HG03460 (cell line): ENCODE data around the gene GSE1.

Experiments
- ATAC-seq: cut with Tn5 transposase; IDR thresholded peaks from one replicate; pipeline ENCODE4 v1.9.1; 2021; ENCODE audit not compliant: unreplicated experiment

GSE1 gene

DNA sequence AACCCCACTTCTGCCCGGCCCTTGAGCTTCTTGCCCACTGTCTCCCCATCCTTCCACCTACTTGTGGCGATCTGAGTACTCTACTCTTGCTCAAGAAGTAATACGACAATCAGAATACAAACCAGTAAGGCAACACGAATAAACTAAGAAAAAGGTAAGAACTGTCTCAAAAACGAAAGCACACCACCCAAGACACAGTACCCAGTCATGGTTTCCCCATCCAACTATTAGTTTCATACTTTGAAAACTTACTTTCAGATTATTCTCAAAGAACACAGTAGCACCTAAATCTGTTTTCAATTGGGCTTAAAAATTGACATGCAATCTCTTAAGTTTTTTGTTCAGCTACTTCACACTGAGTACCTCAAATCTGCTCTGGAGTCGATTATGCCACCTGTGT, 61.7 kb downstream of the GSE1 start:
- no peak for ATAC-seq

DNA sequence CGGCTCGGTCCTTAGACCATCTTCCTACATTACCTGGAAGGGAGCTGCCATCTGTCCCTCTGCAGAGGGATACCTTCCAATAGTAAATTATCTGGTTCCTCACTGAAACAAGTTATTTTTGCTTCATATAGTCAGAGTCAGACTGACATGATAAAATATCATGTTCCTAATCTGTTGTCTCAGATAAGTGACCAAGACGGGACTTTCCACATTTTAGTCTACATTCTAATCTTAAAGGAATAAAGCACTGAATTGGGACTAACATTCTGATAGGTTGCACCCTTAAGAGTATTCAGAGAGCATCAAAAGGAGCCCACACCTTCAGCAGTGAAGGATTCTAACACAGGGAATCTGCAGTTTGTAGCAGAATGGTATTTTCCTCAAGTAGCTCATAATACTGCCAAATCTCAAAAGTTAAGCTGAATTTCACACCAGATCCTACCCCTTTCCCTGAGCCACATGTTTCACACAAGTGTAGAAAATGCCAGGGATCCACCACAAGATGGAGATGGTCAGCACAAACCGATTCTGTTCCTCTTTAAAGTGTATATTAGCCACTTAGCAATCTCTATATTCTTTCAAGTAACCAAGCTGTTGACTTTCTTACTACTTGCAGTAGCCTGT, 62.2 kb downstream of the GSE1 start:
- no peak for ATAC-seq

DNA sequence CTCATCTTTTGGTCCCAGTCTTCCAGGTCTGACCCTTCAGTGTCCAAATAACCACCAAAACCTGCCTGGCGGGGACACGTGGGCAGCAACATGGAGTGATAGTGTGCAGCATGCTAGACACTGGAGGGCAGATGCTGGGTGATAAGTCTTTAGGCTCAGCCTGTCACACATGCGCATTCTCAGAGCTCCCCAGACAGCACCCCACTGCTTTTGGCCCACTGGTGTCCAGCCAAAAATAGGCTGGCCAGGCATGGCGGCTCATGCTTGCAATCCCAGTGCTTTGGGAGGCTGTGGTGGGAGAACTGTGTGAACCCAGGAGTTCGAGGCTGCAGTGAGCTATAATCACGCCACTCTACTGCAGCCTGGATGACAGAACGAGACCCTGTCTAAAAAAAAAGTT, 63.3 kb downstream of the GSE1 start:
- no peak for ATAC-seq

DNA sequence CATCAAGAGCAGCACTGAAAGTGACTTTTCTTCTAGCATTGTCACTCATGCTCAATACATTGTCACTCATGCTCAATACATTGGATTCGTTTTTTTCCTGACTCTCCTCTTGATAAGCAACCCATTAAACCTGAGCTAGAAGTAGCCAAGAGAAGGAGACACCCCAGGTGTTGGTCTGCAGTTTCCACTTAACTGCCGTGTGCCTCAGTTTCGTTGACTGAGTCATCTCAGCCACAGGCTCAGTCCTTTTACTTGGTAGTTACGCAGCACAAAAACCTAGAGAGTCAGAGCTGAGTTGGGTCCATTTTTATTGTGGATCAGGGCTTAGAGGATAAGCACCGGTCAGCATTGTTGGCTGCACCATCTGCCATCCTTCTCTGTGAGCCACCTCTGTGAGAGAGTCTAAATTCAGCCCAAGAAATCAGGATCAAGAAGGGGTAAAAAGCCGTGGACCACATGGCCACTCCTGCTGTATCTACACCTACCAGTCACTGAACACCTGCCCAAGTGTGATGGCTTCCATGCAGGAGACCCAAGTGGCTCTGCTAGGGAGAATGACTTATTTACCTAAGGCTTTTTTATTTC, 64.4 kb downstream of the GSE1 start:
- no peak for ATAC-seq

DNA sequence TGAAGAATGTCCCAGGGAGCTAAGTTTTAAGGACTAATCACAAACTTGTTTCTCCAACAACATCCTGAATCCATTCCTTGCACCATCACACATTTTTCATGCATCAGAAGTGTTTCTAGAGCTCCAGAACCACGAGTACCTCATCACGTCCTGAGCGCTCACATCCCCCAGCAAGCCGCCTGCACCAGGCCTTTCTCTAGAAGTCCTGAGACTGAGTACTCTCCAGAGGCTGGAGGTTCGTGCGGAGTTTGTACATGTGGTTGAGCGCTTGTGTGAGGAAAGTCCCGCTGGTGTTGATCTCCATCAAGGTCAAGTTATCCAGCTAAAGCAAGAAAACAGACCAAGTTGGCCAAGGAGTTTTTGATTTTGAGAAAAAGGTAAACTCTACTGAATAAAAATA, 64.9 kb downstream of the GSE1 start:
- no peak for ATAC-seq

DNA sequence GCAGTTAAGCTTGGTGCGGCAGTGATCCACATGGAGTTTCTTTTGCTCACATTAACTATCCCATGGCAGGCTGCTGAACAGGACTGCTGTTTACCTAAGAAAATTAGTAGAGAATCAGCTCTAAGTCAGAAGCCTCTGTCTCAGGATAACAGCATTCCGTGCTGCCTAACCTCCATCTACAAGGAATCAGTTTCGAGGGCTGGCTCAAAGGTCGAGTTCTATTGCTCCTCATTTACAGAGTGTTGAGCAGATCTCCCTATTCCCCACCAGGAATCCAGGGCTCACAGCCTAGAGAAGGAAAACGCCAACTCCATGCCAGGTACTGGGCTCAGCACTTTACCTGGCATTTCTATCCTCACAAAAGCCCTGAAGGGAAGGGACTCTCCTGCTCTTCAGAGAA, 65.7 kb downstream of the GSE1 start:
- ATAC-seq = no peak

DNA sequence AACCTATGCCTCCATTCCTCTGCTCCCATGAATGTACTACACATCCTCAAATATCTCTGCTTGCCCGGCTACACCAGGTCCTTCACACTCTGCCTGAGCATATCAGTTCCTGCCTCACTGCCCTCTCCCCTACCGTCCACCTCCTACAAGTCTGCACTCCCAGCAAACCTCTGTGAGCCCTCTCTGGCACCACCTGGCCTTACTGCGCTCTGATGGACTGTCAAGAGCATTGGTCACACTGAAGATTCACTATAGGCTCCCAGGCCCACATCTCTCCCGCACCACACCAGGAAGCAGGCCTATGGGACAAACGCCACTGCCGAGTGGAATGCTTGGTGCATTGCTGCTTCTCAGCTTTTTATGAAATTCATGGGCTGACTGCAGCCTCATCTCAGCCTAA, 66.7 kb downstream of the GSE1 start:
- ATAC-seq = no peak

DNA sequence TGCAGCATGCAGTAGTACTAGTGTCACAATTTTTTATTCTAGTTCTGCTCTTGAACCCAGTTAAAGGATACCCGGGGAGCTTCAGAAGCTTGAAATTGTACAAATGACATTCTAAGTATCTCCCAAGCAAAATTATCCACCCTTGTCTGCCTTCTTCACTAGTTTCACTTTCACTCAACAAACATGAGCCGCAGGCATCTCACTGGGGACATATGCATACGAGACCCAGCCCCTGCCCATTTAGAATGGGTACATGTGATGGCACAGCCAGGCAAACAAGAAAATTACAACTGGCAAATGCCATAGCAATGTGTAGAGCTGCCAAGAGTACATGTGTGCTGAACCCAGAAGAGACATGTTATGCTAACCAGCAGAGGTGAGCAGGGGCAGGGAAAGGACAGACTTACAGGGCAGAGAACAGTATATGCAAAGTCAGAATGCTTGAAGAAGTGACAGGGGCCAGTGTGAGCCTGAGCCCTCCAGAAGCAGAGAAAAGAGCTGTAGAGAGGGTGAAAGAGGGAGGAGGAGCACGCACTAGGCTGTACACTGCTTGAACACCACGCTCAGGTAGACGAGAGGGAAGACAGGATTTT, 67.3 kb downstream of the GSE1 start:
- no peak for ATAC-seq

DNA sequence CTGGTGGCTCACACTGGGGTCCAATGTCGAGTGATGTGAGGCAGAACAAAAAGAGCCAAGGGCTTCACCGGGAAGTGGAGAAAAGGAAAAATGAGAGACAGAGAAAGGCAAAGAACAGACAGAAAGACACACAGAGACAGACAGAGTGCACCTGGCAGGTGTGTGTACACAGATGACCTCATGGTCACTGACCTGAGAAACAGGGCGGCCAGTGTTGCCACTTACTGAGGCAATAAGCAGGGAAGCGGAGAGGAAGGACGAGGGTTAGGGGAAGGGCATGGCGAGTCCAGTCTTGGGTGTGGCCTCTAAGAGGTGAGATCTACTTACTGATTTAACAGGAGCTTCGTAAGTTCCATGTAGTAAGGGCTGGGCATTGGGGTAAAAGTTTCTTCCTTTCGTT, 68.1 kb downstream of the GSE1 start:
- ATAC-seq = no peak

DNA sequence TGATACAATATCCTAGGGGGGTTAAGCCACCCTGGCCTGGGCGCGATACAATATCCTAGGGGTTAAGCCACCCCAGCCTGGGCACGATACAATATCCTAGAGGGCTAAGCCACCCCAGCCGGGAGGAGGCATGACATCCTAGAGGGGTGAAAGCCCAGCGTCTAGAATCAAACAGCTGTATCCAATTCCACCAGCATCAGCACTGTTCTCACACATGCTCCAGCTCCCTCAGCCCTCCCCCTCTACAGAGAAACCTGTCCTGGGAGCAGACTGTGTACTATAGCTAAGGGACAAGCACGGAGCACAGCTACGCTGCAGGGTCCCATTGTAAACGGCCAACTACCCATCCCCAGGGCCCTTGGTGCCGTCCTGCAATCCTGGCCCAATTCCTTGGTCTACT, 69.4 kb downstream of the GSE1 start:
- no peak for ATAC-seq

DNA sequence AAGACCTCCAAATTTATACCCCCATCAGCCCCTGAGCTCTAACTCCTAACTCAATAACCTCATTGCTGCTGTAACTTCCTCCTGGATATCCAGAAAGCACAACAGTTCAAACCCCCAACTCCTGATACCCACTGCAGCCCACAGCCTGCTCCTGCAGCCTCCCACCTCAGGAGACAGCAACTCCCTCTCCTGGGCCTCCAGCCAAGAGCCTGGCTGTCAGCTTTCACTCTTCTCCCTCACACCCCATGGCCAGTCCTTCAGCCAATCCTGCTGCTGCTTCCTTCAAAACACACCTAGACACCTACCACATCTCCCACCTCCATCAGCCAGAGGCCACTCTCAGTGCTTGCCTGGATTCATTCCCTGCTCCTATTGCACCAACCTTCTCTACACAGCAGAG, 70.2 kb downstream of the GSE1 start:
- ATAC-seq = no peak

DNA sequence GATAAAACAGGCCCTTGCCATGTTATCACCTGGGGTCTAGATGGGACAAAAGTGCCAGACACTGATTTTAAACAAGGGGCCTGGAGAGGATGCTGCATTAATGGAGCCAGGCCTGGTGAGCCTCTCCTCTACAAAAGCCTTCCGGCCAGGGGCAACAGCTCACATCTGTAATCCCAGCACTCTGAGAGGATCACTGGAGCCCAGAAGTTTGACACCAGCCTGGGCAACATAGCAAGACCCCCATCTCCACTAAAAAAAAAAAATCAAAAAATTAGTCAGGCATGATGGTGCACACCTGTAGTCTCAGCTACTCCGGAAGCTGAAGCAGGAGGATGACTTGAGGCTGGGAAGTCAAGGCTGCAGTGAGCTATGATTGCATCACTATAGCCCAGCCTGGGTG, 72.1 kb downstream of the GSE1 start:
- ATAC-seq = no peak

DNA sequence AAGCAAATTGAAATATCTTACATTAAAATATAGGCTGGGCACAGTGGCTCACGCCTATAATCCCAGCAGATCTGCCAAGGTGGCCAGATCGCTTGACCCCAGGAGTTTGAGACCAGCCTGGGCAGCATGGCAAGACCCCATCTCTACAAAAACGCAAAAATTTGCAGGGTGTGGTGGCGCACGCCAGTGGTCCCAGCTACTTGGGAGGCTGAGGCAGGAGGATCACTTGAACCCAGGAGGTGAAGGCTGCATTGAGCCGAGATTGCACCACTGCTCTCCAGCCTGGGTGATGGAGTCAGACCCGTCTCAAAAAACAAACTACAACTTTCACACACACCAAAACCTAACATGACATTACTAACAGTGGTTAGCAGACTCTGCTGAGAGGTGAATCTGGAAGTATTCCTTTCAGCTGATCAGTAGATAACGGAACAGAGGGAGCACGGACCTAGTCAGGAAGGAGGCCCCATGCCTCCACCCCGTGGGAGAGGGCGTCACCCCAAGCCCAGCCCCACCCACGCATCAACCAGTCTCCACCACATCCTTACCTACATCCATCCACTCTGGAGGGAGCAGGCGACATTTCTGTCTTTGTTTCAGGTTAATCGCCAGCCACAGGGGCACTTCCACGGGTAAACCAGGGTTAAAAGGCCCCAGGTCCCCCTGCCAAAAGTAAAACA, 73.9 kb downstream of the GSE1 start:
- no peak for ATAC-seq

DNA sequence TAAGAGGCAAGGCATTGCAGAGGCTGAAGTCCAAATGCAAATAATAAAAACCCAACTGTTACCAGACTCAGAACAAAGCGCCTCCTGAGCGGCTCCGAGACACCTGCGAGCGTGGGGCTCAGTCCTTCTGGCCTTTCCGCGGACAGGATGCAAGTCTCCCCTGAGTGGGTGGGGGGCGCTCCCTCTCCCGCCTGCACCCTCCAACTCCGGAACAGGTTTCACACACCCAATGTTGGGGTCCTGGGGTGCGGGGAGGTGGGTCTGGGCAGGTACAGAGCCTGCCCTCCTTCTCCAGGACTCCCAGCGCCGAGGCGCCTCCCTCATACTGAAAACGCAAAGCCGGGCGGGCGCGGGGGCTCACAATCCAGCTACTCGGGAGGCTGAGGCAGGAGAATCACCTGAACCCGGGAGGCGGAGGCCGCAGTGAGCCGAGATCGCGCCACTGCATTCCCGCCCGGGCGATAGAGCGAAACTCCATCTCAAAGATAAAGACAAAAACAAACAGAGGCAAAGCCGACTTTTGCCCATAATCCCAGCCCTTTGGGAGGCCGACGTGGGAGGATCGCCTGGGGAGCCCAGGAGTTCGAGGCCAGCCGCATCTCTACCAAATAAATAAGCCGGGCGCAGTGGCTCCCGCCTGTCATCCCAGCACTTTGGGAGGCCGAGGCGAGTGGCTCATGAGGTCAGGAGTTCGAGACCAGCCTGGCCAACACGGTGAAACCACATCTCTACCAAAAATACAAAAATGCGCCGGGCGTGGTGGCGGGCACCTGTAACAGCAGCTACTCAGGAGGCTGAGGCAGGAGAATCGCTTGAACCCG, 74.7 kb downstream of the GSE1 start:
- ATAC-seq = no peak

DNA sequence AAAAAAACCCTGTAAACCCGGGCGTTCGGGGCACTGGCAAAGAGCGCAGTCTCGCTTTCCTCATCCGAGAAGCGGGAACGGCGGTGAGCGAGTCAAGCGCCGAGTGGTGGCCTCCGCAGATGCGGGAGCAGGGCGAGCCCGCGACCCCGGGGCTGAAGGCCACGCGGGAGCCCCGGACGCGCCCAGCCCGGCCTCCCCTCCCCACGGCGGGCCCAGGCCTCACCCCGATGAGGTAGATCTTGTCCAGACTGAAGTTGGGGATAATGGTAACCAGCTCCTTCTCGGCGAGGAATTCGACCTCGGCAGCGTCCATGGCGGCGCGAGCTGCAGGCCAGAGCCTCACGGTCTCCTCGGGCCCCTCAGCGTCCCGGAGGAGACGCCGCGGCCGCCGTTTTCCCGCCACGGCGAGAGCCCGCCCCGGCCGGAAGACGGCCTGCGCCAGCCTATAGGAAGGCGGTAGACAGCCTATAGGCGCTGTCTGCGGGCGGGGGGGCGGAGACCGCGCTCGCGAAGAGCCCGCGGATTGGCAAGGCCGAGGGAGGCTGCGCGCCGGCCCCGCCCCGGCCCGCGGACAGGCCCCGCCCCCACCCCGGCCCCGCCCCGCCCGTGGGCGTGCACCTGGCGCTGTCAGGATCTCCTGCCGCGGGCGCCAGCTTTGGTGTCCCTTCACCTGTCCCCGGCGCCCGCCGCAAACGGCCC, 75.6 kb downstream of the GSE1 start, which contains the start of gene GINS2:
GINS2 (minus strand) TSS at position 369 of the 699 bp plus-strand sequence; CDS start at position 313, 56 bp downstream.
- peak; percentile 91 for ATAC-seq

DNA sequence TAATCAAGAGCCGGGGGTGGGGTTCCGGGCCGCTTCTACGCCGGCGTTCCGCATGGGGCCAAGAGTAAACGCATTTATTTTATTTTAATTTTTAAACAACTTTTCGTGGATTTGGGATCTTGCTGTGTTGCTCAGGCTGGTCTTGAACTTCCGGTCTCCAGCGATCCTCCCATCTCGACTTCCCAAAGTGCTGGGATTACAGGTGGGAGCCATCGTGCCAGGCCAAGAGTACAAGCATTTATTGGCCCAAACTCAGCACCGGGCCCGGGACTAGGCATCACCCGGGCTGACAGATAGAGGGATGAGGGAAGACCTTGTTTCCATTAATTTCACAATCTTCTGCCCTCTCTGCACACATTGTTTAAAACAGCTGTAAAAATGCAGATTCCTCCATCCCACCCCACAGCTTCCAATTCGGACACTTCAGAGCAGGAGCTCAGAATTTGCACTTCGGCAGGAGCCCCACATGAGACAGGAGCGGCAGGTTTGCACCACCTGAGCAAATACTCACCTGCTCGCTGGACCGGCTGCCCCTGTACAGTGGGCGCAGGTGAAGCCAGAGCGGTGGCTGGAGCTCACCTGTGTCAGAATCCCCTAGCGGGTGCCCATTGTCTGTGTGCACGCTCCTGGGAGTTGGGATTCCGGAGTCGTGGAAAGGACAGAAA, 76.3 kb downstream of the GSE1 start:
- ATAC-seq = no peak

DNA sequence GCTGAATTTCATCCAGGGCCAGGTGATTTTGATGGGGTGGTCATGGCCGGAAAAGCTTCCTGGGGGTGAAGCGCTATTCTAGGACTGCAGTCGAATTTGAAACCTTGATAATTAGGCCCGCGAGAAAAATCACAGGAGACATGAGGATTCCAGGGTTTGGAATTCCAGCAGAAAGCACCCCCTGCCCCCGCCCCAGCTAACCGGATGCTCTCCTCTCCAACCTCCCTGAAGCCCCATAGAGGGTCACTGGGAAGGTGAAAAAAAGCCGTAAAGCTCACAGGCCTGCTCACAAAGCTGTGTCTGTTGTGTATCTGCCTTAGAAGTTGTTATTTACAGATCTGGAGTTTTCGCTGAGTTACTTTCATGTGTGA, 76.8 kb downstream of the GSE1 start:
- no peak for ATAC-seq

DNA sequence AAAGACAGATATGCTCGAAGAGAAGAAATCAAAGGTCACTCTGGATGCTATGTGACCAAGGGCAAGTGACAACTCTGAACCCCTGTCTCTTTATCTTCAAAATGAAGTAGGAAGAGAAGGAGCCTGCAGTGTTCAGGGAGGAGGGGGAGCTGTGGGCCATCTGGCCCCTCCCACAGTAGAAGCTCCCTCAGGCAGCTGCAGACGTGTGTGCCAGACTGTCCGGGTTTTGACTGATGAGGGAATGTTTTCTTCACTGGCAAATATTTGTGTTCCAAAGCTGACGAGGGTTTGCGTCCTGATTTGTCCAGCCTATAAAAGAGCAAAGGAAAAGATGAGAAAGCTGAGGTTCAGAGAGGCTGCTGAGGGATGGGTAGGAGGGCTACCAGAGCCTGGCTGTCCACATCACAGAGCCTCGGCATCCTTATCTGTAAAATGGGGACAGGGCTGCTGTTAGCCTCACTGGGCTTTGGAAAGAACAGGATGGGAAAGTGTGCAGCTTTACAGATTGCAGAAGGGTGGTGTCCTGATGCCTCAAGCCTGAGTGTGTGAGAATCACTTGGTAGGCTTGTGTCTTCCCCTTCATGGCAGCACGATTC, 77.4 kb downstream of the GSE1 start:
- ATAC-seq = no peak

DNA sequence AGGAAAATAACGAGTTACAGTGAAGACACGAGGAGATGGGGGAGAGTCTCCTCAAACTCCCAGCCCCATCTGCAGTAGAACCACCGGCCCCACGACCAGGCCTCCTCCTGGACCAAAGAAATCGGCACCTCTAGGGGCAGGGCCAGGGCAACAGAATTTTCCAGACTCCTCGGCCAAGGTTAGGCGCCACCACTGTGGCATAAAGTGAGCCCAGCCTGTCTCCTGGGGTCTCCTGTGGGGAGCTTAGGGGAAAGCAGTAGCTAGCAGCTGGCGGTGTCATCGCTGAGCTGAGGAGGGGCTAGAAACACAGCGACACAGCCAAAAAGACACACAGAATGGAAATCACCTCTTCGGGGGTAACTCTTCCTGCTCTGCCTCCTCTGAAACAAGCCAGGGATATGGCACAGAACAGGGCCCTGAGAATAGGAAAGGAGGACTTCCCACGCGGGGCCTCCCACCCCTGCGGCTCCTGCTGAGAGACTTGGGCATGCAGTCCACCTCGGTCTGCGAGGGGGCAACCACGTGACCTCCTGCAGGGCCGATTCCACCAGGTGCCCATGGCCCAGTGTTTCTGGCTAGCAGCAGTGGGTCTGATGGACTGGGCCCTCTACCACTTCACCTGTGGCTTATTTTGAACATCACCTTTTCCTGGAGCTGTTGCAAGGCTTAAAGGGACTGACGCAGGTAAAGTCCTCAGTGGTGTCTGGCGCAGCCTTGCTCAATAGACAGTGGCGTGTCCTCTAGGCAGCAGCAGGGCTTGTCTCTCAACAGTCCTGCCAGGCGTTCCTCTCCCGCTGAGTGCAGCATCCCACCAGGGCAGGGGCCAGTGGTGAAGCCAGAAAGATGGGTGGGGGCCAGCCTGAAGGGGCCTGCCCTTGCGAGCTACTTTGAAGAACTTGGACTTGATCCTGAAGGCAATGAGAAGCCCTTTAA, 82.3 kb downstream of the GSE1 start:
- no peak for ATAC-seq
